AG08395 (cell line): ENCODE results near the gene APOL6.
"Not testable (repeated sequence)": the region's sequence is repeated elsewhere in the genome, so short reads cannot be mapped to it uniquely, and the experiment has no call there.

Experiments
- DNase-seq: peaks from one replicate; pipeline ENCODE4 v3.0.0; 2012; ENCODE audit warnings: mixed read lengths, low spot score

Gene APOL6

DNA sequence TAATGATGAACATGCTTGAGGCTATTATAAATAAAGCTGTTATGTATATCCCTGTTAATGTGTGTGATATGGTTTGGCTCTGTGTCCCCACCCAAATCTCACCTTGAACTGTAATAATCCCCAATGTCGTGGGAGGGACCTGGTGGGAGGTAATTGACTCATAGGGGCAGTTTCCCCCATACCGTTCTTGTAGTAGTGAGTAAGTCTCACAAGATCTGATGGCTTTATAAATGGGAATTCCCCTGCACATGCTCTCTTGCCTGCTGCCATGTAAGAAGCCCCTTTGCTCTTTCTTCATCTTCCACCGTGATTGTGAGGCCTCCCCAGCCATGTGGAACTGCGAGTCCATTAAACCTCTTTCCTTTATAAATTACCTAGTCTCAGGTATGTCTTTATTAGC lies 31.2 kb downstream of the APOL6 start:
- not testable (repeated sequence) for DNase-seq

DNA sequence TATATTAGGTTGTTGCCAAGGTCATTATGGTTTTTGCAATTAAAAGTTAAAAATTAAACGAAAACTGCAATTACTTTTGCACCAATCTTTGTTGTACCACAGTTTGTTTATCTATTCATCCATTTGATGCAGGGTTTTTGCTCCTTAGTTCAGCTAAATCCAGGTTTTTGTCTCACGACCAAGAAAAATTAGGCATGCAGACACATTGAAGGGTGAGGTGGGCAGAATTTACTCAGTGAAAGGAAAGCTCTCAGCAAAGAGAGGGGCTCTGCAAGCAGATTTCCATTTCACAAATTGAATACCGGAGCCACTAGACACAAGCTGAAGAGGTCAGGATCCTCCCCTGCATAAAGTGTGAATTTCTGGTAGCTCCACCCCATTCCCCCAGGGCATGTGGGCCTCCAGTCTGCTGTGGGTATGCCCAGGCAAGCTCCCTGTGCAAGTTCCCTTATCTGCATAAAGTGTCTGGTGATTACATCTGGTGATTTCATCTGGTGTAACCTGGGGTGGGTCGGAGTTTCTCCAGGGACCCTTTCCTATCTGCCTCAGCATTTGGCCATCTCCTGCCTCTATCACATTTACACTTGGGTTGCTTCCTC lies 33.3 kb downstream of the APOL6 start:
- no peak for DNase-seq

DNA sequence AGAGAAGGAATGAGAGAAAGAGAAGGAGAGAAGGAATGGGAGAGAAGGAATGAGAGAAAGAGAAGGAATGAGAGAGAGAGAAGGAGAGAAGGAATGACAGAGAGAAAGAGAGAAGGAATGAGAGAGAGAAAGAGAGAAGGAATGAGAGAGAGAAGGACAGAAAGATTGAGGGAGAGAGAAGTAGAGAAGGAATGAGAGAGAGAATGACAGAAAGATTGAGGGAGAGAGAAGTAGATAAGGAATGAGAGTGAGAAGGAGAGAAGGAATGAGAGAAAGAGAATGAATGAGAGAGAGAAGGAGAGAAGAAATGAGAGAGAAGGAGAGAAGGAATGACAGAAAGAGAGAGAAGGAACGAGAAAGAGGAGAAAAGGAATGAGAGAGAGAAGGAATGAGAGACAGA lies 35.3 kb downstream of the APOL6 start:
- DNase-seq: no peak

DNA sequence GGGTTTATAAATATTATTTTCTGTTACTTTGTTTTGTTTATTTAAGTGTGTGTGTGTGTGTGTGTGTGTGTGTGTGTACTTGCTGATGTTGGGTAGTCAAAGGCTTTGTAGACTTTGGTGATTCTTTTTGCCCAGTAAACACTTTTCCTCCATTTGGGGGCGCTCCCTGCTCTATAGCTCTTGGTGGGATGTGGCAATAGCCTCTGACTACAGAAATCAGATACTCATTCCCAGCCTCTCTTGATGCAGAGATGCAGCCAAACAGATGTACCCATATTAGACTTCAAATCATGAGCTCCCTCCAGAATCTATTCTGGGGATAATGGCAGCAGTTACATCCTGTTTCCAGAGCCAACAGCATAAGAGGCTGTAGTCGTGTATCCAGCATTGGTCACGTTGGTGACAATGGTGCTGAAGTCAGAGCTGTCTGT lies 36.0 kb downstream of the APOL6 start:
- DNase-seq: peak; percentile 29

DNA sequence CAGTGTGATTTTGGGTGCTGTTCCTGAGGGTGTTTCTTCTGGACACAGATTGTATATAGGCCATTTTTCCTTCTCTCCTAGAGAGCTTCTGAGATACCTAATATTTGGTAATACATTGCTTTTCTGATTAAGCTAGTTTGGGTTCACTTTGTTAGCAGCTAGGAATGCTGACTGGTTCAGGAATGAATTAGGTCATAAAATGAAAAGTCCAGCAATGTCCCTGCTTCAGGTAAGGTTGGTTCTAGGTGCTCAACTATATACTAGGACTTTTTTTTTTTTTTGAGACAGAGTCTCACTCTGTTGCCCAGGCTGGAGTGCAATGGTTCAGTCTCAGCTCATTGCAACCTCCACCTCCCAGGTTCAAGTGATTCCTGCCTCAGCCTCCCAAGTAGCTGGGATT lies 36.5 kb downstream of the APOL6 start:
- DNase-seq: no peak

DNA sequence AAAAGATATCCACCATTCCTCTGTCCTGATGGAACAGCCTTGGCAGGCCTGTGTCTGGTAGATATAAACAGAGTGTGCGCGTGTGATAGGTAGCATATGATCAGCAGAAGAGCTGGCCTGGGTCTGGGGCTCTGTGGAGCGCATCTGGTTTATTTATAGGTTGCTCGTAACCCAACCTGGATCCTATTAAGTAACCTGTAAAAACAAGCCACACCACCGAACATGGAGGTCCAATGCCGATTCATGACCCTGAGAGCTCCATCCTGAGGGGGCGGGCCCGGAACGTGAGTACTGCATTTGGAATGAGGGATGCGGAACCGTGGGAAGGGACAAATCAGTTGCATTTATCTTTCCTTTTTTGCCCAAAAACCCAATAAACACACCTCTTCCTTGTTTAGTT lies 37.5 kb downstream of the APOL6 start:
- DNase-seq: no peak

DNA sequence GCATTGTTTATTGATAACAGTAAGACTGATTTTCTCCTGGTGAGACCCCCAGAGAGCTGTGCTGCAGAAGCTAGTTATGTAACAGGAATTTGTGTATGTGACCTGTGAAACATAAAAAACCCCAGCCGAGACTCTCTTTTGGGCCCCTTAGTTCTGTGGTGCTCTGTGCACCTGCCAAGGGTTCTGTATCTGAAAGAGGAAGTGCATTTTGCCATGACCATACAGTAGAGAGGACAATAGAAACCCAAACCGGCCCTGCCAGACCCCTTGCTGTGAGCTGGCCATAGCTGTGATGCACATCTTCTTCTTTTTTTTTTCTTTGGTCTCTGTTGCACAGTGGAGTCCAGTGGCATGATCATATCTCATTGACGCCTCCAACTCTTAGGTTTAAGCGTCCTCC lies 38.1 kb downstream of the APOL6 start:
- DNase-seq: no peak

DNA sequence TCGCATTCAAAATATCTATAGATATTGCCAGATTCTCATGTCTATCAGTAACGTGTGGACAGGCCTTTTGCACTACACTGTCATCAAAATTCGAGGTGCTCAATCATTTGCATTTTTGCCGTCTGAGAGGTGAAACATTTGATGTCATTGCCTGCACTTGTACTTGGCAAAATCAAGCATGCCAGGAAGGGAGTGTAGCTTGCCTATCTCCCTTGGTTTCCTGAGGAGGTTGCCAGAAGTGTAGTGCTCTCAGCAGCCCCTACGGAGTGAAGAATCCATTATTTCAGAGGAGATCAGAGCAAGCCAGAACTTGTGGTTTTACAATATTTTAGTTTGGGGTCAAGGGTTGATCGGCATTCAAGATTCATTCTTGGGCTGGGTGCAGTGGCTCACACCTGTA lies 39.2 kb downstream of the APOL6 start:
- no peak for DNase-seq

DNA sequence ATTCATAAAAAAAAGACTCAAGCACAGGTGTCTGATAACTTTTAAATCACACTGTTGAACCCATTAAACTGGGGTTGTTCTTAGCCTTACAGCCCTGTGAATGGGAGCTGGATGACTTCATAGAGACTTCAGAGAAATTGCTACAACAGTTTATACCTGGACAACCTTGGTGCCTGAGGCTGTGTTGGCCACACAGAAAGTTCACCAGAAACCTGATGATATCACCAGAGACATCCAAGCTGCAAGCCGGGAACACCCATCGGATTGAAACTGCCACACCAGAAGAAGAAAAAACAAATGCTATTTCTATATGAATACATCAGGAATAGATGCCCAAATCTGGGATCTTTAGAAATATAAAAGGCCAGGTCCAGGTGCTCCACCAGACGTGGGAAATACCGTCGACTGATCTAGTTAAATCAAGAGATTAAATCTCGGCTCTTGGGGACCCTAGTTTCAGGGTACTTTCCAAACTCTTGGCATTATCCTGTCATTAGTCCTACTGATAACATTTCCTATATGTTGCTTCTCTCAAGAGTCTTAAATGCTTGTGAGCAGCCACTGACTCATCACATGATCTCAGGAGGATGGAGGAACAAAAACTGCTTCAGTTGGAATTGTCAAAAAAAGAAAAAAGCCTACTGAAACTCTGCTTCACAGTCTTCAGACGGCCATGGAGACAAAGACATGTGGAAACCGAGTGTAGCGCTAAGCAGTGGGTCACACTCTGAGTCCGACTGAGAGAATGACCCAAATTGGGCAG lies 40.8 kb downstream of the APOL6 start:
- DNase-seq: no peak

DNA sequence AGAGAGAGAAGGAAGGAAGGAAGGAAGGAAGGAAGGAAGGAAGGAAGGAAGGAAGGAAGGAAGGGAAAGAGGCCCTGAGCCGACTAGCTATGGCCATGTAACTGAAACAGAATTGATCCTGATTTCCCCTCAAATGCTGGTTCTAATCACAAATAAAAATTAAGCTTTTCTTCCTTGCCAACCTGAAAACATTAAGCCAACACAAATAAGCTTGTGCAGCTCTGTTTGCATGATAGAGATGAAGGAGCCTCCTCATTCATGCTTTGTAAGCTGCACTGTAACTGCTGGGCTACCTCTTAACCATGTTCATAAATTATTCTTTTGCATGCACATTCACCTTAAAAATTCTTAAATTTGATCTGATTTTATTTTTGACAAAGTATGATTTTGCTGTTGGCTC lies 41.8 kb downstream of the APOL6 start:
- no peak for DNase-seq

DNA sequence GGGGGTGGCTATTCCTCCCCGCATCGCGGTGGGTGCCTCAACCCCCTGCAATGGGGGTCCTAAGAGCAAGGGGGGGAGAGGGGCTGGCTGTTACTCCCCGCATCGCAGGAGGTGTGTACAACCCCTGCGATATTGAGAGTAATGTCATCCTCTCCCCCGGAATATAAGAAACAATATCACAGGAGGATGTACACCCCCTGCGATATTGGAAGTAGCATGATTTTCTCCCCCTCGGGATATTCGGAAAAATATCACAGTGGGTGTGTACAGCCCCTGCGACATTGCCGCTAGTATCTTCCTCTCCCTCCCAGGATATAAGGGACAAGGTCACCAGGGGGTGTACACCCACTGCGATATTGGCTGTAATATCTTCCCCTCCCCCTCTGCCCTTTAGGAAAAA lies 47.0 kb downstream of the APOL6 start:
- no peak for DNase-seq

DNA sequence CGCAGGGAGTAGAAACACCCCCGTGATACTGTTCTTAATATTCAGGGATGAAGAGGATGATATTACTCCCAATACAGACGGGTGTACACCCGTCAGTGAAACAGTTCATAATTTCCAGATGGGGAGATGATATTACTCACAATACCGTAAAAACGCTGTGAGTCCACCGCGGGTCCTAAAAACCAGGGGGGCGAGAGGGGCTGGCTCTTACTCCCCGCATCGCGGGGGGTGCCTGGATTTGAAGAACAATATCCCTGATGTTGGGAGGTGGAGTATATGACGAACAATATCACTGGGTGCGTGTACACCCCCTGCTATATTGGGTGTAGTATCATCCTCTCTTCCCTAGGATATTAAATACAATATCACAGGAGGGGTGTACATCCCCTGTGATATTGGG lies 48.9 kb downstream of the APOL6 start:
- DNase-seq: no peak

DNA sequence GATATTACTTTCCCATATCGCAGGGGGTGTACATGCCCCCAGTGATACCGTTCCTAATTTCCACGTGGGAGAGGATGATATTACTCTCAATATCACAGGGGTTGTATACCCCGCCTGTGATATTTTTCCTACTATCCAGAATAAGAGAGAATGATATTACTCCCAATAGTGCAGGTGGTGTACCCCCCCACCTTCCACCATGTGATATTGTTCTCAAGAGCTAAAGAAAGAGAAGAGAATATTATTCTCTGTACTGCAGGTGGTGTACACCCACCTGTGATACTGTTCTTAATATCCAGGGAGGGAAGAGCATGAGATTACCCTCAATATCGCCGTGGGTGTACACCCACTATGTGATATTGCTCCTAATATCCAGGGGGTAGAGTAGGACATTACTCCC lies 51.6 kb downstream of the APOL6 start:
- not testable (repeated sequence) for DNase-seq

DNA sequence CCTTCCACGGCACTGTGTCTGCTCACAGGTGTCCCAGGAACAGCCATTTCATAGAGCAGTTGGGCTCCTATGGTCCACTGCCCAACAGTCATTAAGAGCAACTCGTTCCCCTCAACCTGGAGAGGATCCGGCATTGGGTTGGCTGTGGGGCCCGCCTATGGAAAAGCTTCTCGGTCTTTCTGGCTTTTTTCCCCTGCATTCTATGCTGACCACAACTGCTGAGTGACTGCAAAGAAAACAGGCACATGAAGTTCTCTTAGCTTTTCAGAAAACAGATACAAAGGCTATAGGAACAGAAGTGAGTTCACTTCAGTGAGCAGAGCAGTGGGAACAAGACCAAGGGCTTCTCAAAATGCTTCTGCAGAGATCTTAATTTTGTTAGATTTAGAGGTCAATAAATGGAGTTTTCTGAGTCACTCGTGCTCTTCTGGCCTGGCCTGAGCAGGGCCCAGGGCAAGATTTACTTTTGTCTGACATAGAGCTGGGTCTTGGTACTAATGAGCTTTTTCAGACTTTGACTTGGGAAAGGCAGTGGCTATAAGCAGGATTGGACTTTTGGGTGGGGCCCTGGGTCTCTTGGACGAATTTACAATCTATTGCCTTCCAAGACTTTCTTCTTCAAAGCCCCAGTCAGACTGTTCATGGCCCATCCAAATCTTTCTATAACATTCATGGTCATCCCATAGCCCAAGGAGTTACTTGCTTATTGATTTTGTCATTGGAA lies 55.8 kb downstream of the APOL6 start:
- no peak for DNase-seq

DNA sequence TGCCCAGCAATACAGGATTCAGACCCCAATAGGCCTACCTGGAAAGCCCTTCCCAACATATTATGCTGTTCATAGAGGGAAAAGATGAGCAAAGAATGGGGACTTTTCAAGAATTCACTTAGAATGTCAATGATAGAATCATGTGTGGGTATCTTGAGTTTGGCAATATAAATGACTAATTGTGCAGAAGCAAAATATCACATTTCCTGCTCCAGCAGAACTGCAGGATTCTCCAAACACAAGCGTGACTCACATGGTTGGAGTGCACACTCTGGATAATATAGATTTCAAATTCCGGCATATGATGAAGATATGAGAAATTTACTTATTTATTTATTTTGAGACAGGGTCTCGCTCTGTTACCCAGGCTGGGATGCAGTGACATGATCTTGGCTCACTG lies 56.9 kb downstream of the APOL6 start:
- DNase-seq: peak; percentile 70

DNA sequence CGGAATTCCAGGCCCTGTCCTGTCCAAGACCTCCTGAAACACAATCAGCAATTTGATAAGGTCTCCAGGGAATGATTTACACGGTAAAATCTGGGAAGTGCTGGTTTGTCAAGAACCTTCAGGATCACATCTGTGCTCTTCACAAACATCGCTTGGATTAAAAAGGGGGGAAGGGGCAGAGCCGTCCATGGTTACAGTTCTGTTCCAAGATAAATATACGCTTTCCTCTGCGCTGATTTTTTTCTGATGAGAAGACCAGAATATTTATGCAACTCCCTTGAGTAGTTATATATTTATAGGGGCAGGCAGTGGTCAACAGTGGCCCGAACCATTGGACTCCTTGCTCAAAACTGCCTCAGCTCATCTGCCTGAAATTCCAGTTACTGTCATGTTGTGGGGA lies 60.2 kb downstream of the APOL6 start:
- no peak for DNase-seq

DNA sequence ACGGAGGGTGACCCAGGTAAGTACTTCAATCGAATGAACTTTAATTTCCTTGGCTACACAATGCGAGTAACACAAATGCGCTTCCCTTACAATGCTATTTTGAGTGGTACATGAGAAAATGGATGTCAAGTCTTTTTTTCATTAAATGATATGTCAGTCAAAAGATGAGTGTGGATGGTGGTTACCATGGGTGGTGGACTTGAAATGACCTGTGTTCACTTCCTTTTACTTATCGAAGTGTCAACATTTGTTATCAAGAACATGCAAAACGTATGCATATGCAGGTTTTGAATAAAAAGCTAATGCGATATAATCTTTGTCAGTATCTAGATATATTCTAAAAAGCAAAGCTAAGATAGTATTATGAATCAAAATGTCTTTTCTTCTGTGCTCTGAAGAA lies 60.7 kb downstream of the APOL6 start:
- no peak for DNase-seq

DNA sequence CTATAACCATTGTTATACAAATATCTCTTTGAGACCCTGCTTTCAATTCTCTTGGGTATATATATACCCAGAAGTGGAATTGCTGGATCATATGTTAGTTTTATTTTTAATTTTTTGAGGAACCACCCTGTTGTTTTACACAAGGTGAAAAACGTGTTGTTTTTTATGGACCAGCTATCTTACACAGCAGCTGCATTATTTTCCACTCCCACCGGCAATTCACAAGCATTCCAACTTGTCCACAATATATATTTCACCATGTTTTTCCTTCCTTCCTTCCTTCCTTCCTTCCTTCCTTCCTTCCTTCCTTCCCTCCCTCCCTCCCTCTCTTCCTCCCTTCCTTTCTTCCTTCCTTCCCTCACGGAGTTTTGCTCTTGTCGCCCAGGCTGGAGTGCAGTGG lies 63.1 kb downstream of the APOL6 start:
- no peak for DNase-seq

DNA sequence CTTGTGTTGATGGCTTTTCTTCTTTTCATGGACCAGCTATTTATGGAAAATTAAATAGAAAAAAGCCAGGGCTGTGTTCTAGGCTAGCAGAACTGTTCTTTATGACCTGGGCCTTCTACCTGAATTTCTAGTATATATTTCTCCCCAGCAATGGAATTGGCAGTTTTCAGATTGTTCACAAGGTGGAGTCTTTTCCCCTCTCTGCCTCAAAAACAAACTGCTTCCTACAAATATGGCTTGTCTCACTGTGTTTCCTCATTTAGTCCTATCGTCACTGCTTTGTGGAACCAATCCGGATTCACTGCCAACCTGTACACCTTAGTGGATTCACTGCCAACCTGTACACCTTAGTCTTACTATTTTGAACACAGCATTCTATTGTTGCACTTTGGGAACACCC lies 64.4 kb downstream of the APOL6 start:
- DNase-seq: no peak

DNA sequence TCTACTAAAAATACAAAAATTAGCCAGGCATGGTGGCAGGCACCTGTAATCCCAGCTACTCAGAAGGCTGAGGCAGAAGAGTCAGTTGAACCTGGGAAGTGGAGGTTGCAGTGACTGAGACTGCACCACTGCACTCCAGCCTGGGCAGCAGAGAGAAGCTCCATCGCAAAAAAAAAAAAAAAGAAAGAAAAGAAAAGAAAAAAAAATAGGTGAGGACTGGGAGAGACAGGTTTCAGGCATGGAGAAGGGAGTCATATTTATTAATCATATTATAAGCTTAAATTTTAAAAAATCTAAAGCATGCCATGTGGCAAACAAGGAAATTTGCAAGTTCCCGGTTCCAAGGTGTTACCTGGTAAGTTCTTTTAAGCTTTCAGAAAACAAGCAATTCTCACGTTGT lies 69.3 kb downstream of the APOL6 start, which contains the start of gene APOL5:
TSS of gene APOL5 (plus strand) at position 301 of the 400 bp plus-strand sequence. CDS start at position 301, 0 bp downstream.
- DNase-seq: no peak
